Middle frontal gyrus (tissue), 1 donor: ENCODE measurements around the gene PURB.
A peak's percentile ranks its signal among the peaks of the same experiment; 100 is the strongest.
"Not testable (repeated sequence)": the region's sequence is repeated elsewhere in the genome, so short reads cannot be mapped to it uniquely, and the experiment has no call there.

Source experiments
- DNase-seq: peaks from one replicate; pipeline ENCODE4 v3.0.0-alpha.2; 2015; ENCODE audit warnings: low spot score; ENCODE audit errors: extremely low spot score

Gene PURB

GRCh38 chr7:44853391-44853790, 31.9 kb downstream of the PURB start:
- DNase-seq: no peak

GRCh38 chr7:44852590-44852989, 32.7 kb downstream of the PURB start:
- no peak for DNase-seq

- DNase-seq: no peak
These were observed 35.3 kb downstream of the PURB start for GRCh38 chr7:44849885-44850544.

DNA sequence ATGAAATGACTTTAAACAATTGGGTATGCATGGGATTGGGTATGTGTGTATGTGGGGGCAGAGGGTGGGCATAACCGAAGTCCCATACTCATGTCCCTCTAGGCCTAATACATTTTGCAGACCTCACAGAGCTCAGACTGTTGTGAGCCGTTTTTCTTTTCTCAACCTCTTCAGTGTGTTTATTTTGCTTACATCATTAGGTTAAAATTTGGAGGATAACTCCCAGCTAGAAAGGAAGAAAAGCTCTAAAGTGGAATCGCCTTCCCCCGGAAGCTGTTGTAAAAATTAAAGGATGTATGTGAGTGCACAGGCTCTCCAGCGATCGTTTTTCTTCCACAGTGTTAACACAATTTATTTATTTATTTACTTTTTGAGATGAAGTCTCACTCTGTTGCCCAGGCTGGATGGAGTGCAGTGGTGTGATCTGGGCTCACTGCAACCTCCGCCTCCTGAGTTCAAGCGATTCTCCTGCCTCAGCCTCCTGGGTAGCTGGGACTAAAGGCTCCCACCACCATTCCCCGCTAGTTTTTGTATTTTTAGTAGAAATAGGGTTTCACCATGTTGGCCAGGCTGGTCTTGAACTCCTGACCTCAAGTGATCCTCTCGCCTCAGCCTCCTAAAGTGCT, 36.0 kb downstream of the PURB start:
- DNase-seq: no peak

DNA sequence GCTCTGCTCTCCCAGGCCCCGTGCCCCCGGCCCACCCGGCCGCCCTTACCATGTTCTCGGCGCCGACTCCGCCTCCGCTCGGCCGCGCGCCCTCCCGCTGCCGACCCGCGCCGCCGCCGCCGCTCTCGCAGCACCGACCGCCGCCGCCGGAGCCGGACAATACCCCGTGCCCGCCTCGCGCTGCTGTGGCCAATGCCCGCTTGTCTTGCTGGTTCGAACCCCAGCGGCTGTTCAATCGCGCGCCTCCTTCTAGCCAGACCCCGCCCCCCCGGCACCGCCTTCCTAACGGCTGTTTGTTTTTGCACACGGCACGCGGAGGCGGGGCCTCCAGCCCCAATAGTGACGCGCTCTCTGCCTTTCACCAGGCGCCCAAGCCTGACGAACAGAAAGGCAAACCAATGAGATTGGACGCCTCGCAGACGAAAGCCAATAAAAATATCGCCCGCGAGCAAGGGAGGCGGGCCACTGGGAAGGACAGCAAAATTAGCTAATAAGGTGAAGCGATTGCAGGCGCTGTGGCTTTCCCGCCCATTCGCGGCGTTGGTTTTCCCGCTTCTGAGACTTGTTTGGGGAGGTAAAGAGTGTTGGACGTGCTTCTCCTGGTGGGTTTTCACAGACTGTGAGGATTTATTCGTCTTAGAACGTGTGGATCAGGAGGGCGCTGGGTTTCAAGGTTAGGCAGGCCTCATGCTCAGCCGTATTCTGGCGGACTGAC, 37.3 kb downstream of the PURB start, which contains the start of gene H2AZ2:
Gene H2AZ2, minus strand, starts transcription at position 168 of the 715 bp plus-strand sequence. Its CDS starts 116 bp downstream, at position 52.
- DNase-seq: peak; percentile 99

DNA sequence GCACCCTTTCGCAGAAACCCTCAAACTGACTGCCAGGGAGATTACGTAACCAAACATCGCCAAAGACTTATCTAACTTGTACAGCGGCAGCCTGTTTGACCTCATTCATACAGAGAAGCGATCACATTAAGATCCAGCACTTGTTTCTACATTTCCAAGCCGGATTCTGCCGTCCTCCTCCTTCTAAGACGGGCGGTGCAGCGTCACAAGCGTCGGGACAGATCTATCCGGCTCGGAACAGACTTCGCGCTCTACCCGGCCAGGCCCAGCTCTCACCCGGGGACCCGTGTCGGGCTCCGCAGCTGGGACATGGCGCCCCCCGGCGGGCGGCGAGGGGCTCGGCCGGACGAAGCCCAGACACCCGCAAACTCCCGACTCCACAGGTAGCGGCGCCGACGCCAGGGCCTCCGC, 37.8 kb downstream of the PURB start:
- peak; percentile 77 for DNase-seq

DNA sequence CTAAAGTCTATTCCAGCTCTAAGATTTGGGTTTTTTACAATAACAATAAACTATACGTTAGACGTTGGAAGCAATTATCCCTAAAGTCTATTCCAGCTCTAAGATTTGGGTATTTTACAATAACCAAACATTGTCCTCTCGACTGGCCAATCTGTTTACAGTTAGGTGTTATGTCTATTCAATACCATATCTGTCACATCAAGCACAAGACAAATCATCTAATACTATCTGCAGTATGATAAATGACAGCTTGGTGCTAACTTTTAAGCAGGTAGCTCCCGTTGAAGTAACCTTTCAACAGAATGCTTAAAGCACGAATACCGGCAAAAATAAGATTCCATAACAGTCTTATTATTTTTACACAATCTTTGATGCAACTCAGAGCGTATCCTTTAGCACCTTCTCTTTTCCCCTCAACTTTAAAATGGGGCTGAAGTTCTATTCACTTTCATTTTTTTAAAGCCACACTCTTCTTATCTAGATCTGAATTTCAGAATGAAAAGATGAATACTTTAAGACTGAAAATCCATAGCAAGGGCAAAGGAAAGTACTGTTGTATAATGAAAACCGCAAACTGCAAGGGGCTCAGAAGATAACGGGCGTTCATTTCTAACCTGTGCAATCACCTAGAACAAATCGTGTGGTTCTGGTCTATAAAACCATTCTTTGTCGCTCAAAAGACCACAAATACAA, 38.4 kb downstream of the PURB start:
- DNase-seq: no peak

GRCh38 chr7:44846390-44846789, 38.9 kb downstream of the PURB start:
- not testable (repeated sequence) for DNase-seq

GRCh38 chr7:44845451-44845850, 39.9 kb downstream of the PURB start:
- no peak for DNase-seq

DNA sequence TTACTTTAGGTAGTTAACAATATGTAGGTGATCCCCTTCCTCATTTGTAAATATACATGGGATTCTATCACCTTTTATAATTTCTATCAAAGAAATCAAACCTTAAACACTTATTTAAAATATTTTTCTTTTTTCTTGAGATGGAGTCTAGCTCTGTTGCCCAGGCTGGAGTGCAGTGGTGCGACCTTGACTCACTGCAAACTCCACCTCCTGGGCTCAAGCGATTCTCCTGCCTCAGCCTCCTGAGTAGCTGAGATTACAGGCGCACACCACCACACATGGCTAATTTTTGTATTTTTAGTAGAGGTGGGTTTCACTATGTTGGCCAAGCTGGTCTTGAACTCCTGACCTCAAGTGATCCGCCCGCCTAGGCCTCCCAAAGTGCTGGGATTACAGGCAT, 41.9 kb downstream of the PURB start:
- DNase-seq: not testable (repeated sequence)

DNA sequence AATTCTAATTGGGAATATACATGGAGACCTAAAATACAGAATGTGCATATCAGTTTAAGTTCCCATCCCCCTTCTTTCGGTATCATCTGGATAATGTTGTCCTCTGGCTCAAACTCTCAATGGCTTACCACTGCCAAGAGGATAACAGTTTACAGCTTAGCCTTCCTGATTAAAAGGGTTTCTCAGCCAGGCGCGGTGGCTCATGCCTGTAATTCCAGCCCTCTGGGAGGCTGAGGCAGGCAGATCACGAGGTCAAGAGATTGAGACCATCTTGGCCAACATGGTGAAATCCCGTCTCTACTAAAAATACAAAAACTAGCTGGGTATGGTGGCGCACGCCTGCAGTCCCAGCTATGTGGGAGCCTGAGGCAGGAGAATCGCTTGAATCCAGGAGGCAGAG, 42.7 kb downstream of the PURB start:
- DNase-seq: not testable (repeated sequence)

DNA sequence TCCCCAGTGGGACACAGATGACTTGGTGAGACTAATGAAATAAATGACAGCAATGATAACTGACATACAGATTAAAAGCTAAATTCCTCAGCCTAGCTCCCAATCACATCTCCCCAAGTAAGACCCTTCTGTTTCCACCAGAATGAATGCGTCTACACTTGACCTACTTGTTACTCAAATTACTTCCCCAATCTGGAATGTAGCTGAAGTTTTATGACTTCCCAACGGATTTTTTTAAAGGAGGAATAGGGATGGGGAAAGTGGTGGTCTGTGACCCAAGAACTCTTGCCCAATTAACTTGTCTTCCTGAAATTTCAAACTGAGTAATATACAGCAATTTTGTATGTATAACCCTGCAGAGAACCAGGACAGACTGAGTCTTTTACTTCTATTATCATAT, 46.6 kb downstream of the PURB start:
- DNase-seq: no peak

- DNase-seq: no peak
These were observed 57.8 kb downstream of the PURB start for GRCh38 chr7:44827567-44827966.
